Measurements from ENCODE around the gene RANBP17.

GRCh38 chr5:171188016-171188415 lies 326.2 kb downstream of the RANBP17 start:
- no peak for TF ChIP-seq EZH2 (IDR thresholded peaks at IDR 0.05; ENCODE audit: insufficient read depth, poor library complexity, severe bottlenecking)
- TF ChIP-seq EZH2phosphoT487 (IDR thresholded peaks at IDR 0.05; ENCODE audit: insufficient read depth, low read depth), result no peak
